HG03469 (cell line): Measurements from ENCODE around the gene ARL14.
"Not testable (repeated sequence)": the region's sequence is repeated elsewhere in the genome, so short reads cannot be mapped to it uniquely, and the experiment has no call there.

Experiments
- ATAC-seq: cut with Tn5 transposase; IDR thresholded peaks from one replicate; pipeline ENCODE4 v1.9.1; 2021; ENCODE audit warnings: mild to moderate bottlenecking, moderate library complexity, moderate number of reproducible peaks; ENCODE audit not compliant: unreplicated experiment

The ARL14 gene

GRCh38 chr3:160675566-160676124, 1.3 kb upstream of the ARL14 start:
- ATAC-seq = no peak

GRCh38 chr3:160677459-160677881, 510 bp downstream of the ARL14 start:
- ATAC-seq = no peak

DNA sequence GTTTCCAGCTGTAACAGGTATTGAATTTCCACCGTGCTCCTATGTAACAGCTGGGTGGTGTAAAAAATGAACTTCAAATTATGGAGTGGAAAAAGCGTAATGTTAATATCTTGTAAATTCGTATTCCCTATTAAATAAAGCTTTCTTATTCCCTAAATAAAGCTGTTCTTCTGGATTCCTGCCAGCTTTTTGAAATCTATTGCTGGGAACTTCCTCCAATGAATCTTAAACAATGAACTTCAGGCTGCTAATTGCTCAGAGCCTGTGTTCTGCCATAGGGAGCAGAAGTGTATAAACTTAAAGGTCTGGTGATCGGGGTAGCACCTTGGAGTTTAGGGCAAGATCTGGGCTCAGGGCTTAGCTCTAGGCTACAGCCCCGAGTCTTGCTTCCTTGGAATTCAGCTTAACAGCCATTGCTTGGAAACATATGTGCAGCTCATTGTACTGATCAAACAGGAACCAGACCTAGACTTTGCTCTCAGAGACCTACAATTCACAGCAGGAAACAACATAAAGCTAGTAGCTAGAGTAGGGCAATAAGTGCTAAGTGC, 1.4 kb downstream of the ARL14 start:
- no peak for ATAC-seq

GRCh38 chr3:160684368-160684740, 7.4 kb downstream of the ARL14 start:
- no peak for ATAC-seq

- no peak for ATAC-seq
These were observed 8.3 kb downstream of the ARL14 start for GRCh38 chr3:160685144-160685766.

GRCh38 chr3:160686955-160687535, 10.1 kb downstream of the ARL14 start:
- ATAC-seq = no peak

DNA sequence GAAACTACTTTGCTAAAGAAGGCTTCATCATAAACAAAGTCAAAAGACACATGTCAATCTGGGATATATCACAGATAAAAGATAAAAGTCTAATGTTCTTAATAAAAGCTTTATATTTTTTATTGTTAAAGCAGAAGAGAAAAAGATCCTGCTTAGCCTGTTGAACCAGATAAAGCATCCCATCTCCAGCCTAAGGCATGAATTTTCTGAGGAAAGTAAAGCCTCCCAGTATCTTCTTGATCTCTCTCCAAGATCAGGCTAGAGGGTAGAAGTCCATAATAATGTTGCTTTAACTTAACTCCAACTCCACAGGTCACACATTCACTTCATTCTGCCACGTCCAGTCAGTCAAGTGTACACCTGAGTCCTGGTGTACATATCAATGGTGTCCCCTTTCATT, 14.2 kb downstream of the ARL14 start:
- ATAC-seq = no peak

DNA sequence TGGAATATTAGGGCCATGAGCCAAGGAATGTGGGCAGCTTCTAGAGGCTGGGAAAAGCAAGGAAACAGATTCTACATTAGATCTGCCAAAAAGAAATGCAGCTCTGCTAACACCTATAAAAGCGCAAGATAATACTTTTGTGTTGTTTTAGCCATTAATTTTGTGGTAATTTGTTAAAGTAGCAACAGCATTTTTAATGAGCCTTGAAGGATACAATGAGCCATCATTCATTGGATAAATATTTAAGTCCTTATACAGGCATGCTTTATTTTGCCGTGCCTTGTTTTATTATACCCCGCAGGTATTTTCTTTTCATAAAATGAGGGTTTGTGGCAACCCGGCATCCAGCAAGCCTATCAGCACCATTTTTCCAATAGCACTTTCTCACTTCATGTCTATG, 15.0 kb downstream of the ARL14 start:
- ATAC-seq = no peak

- ATAC-seq = no peak
These were observed 16.2 kb downstream of the ARL14 start for GRCh38 chr3:160693191-160693590.

DNA sequence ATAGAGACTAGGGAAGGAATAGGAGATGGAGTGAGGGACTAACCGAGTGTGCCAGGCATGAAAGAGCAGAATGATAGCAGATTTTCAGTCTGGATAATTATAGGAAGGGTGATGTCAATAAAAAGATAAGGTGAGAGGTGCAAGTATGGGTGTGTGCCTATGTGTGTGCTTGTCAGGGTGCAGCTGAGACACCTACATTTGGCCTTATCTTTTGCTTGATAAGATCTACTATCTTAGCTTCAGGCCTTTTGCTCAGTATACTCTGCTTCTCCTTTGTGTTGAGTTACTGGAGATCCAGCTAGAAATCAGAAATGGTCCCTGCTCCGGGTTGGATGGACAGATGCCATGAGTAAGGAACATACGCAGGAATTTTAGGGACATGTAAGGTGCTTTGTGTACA, 17.4 kb downstream of the ARL14 start:
- no peak for ATAC-seq

DNA sequence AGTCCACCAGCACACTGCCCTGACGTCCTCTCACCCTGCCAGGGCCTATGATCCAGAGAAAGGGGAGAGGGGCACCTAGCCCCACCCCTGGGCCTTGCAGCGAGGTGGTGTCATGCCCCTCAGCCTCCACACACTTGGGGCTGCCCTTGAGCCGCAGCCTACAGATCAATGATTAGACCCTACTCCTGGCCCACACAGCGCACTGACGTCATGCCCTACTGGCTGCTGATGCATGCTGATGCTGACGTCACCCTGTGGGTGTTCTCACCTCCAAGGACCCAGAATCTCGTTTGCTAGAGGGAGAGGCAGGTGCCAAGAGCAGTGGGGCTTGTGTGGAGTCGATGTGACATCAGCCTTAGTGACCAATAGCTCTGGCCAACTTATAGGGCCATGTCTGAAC, 18.0 kb downstream of the ARL14 start:
- no peak for ATAC-seq

DNA sequence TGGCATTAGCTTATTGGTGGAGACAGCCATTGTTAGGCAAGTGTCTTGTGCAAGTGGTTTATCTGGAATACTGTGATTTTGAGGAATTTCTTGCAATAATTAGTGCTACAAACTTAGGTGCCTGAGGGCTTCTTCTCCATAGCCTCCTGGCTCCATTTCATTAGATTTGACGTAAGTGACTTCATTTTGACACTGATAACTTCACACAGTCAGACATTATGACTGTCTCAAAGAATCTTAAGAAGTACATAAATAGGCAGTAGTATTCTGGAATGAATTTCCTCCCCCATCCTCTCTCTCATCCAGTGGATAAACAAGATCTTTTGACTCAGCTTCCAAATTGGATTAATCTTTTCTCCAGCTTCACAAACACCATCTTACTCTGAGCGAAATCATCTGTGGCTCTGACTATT, 19.0 kb downstream of the ARL14 start:
- ATAC-seq = no peak

- ATAC-seq = peak; percentile 85
These were observed 20.8 kb downstream of the ARL14 start for GRCh38 chr3:160697637-160698380.

DNA sequence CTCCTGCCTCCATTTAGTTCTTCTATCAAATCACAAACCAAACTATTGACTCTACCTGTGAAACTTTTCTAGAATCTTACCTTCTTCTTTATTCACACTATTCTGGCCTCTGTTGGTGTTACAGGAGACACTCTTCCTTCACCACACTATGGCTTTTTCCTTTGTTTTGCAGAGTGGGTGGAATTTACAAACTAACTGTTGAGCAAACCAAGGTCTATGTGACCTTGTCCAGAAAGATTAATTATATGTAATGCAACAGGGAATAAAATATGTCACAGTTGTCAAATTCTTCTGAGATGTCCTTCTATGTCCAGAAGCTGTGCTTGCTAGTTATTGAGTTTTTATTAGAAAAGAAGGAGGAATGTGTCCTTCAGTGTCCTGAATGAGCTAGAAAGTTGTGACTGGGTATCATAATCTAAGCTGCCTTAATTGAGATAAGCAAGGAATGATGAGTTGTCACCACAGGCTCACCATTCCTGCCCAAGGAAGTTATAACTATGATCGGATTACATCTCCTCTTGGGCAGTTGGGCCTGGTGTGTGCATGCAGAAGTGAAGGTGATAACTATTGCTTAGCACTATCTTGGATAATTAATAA, 21.7 kb downstream of the ARL14 start:
- ATAC-seq = no peak

- ATAC-seq = no peak
These were observed 24.5 kb downstream of the ARL14 start for GRCh38 chr3:160701490-160701889.

DNA sequence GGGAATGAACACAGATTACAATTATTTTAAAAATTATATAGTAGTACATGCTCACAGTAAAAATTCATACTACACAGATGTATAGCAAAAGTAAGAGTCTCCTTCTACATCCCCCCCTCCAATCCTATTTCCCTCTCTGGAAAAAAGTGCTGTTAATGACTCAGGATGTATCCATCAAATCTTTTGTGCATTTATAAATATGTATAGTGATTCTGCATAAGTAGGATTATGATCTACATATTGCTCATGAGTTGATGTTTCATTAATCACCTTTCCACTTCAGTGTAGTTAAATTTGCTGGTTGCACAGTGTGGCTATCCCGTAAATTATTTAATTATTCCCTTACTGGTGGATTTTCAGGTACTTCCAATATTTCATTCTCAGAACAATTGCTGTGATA, 25.3 kb downstream of the ARL14 start:
- no peak for ATAC-seq

GRCh38 chr3:160703974-160704373, 27.0 kb downstream of the ARL14 start:
- ATAC-seq = no peak

- peak; percentile 76 for ATAC-seq
These were observed 30.3 kb downstream of the ARL14 start for GRCh38 chr3:160707187-160707794.

DNA sequence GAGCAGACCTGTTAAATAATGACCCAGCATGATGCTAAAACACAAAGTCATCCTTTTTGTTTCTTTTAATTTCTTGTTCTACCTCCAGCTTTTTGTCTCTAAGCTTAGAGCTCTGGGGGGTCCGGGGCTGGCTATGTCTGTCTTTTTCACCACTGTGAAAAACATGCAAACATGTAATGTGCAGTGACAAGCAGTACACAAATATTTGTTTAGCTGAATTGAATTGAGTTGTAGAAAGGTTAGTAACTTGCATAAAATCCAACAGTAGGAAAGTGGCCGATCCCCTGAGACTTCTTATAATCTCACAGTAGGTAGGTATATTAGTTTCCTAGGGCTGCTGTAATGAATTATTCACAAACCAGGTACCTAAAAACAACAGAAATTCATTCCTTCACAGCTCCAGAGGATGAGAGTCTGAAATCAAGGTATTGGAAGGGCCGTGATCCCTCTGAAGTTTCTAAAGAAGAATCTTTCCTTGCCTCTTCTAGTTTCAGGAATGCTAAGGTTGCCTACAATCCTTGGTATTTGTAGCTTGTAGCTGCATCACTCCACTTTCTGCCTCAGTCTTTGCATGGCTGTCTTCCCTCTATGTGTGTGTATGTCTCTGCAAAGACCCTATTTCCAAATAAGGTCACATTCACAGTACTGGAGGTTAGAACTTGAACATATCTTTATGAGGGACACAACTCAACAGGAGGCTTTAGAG, 32.7 kb downstream of the ARL14 start:
- no peak for ATAC-seq

DNA sequence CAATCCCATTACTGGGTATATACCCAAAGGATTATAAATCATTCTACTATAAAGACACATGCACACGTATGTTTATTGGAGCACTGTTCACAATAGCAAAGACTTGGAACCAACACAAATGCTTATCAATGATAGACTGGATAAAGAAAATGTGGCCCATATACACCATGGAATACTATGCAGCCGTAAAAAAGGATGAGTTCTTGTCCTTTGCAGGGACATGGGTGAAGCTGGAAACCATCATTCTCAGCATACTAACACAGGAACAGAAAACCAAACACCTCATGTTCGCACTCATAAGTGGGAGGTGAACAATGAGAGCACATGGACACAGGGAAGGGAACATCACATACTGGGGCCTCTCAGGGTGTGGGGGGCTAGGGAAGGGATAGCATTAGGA, 36.2 kb downstream of the ARL14 start:
- ATAC-seq = not testable (repeated sequence)
